ENCODE data around the gene PKN1.

DNA sequence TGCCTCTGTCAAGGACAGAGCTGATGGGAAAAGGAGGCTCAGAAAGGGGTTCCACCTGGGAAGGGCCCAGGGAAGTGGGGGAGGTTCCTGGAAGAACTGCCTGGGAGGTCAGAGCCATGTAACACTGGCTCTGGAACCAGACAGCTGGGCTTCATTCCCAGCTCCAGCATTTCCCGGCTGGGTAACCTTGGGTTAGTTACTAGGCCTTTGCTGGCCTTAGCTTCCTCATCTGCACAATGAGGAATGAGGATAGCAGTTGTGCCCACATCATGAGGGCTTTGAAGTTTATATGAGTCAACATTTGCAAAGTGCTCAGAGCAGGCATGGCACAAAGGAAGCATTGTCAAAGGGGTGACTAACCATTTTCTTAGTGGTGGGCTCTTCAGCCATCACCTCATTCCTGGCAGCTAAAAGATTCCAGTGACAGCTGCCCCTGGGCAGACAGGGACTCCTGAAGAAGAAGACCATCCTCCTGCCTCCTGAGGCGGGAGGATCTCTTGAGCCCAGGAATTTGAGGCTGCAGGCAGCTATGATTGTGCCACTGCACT is 86.8 kb downstream of the PKN1 start:
- TF ChIP-seq, protein P1, sequence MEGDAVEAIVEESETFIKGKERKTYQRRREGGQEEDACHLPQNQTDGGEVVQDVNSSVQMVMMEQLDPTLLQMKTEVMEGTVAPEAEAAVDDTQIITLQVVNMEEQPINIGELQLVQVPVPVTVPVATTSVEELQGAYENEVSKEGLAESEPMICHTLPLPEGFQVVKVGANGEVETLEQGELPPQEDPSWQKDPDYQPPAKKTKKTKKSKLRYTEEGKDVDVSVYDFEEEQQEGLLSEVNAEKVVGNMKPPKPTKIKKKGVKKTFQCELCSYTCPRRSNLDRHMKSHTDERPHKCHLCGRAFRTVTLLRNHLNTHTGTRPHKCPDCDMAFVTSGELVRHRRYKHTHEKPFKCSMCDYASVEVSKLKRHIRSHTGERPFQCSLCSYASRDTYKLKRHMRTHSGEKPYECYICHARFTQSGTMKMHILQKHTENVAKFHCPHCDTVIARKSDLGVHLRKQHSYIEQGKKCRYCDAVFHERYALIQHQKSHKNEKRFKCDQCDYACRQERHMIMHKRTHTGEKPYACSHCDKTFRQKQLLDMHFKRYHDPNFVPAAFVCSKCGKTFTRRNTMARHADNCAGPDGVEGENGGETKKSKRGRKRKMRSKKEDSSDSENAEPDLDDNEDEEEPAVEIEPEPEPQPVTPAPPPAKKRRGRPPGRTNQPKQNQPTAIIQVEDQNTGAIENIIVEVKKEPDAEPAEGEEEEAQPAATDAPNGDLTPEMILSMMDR (optimal IDR thresholded peaks at IDR 0.05 in 1 of 3, IDR thresholded peaks at IDR 0.05 in 1 of 3, conservative IDR thresholded peaks at IDR 0.05 in 1 of 3; ENCODE audit: extremely low read depth in 1 of 3, insufficient read depth in 2 of 3, low read length in 3 of 3): no peak
- no peak for TF ChIP-seq EZH2 (IDR thresholded peaks at IDR 0.05; ENCODE audit: low read length)
